Peyer's patch (tissue), 4 donors: ENCODE measurements around the gene RNF220. TPM values are rescaled to one million over a fixed set of nuclear protein-coding genes. Genes with fewer than 3 reads are reported as not detected.

Source experiments
- DNase-seq, 3 donors: peaks; one replicate each; pipeline ENCODE4 v3.0.0-alpha.2; 2017 to 2019
- H3K27ac ChIP-seq, 4 donors: fragments of 200-600 bp; sonication (generic); one replicate each; pipeline ENCODE4 v1.5.1; 2016 to 2019
- H3K27me3 ChIP-seq, 2 donors: fragments of 200-600 bp; sonication (generic); one replicate each; pipeline ENCODE4 v1.5.1; 2019
- H3K36me3 ChIP-seq, 3 donors: fragments of 200-600 bp; sonication (generic); one replicate each; pipeline ENCODE4 v1.5.1; 2016 to 2019
- H3K4me1 ChIP-seq, 4 donors: fragments of 200-600 bp; sonication (generic); one replicate each; pipeline ENCODE4 v1.5.1; 2016 to 2019
- H3K4me3 ChIP-seq, 4 donors: fragments of 200-600 bp; sonication (generic); 1 replicate in 3 of 4; 2 replicates in 1 of 4; pipeline ENCODE4 v1.5.1; 2016 to 2019; ENCODE audit warnings: mild to moderate bottlenecking in 1 of 4
- H3K9me3 ChIP-seq, 4 donors: fragments of 200-600 bp; sonication (generic); one replicate each; pipeline ENCODE4 v1.5.1; 2016 to 2019; ENCODE audit warnings: mild to moderate bottlenecking in 1 of 4
- CTCF ChIP-seq, 6 experiments: fragments of 450-650 bp in 4 of 6; fragments of 200-600 bp in 2 of 6; sonication (generic) in 1 of 6; IDR thresholded peaks; one replicate each; pipeline ENCODE4 v1.5.1; 2017 to 2019; ENCODE audit warnings: antibody characterized with exemption in 6 of 6, mild to moderate bottlenecking in 3 of 6, moderate library complexity in 1 of 6
- POLR2A ChIP-seq, 2 donors: fragments of 450-650 bp; IDR thresholded peaks; one replicate each; pipeline ENCODE4 v1.5.1; 2017; ENCODE audit warnings: antibody characterized with exemption in 2 of 2, mild to moderate bottlenecking in 2 of 2, moderate library complexity in 2 of 2
- total RNA-seq, 4 donors: library from RNA; depleted of rRNA; stranded (reverse); fragments of >200 nt; gene quantifications; one replicate each; pipeline ENCODE4 v1.1.0, GENCODE V29; 2016

Gene RNF220
- total RNA-seq, 4 donors from 2014 or later, result 107 to 152 (median 114) TPM

- DNase-seq, result peak in 1 of 3 donors; percentile 48
- TF ChIP-seq POLR2A (IDR thresholded peaks at IDR 0.05) (no peak), CTCF (IDR thresholded peaks at IDR 0.05) (no peak)
- Histone ChIP-seq H3K4me1 (no peaks in the 10 kb centered on the region), H3K9me3 (no peaks in the 10 kb centered on the region), H3K27me3 (no peaks in the 10 kb centered on the region), H3K4me3 (no peak overlapping the region), H3K36me3 (no peaks in the 10 kb centered on the region), H3K27ac (no peak overlapping the region)
Observed at GRCh38 chr1:44460107-44460882, 55.2 kb downstream of the RNF220 start.

GRCh38 chr1:44464361-44464760 is 59.3 kb downstream of the RNF220 start:
- TF ChIP-seq CTCF (IDR thresholded peaks at IDR 0.05), result no peak
- no peak for TF ChIP-seq POLR2A (IDR thresholded peaks at IDR 0.05)
- Histone ChIP-seq H3K36me3 (no peaks in the 10 kb centered on the region), H3K4me1 (no peaks in the 10 kb centered on the region), H3K27ac (no peak overlapping the region), H3K9me3 (no peaks in the 10 kb centered on the region), H3K27me3 (no peaks in the 10 kb centered on the region), H3K4me3 (no peak overlapping the region)
- no peak for DNase-seq

- Histone ChIP-seq H3K36me3 (no peaks in the 10 kb centered on the region), H3K4me3 (no peak overlapping the region), H3K27me3 (no peaks in the 10 kb centered on the region), H3K4me1 (no peaks in the 10 kb centered on the region), H3K9me3 (no peaks in the 10 kb centered on the region), H3K27ac (no peak overlapping the region)
- TF ChIP-seq POLR2A (IDR thresholded peaks at IDR 0.05) (no peak), CTCF (IDR thresholded peaks at IDR 0.05) (no peak)
- no peak for DNase-seq
Observed at GRCh38 chr1:44467566-44467965, 62.5 kb downstream of the RNF220 start.

- H3K4me1 ChIP-seq, result no peaks in the 10 kb centered on the region
- no peak overlapping the region for H3K27ac ChIP-seq
Observed at GRCh38 chr1:44471911-44472453, 66.9 kb downstream of the RNF220 start.

More at GRCh38 chr1:44471911-44472453, 66.9 kb downstream of the RNF220 start:
- no peak for DNase-seq
- TF ChIP-seq POLR2A (IDR thresholded peaks at IDR 0.05) (no peak), CTCF (IDR thresholded peaks at IDR 0.05) (no peak)
- Histone ChIP-seq H3K9me3 (no peaks in the 10 kb centered on the region), H3K36me3 (no peaks in the 10 kb centered on the region), H3K27me3 (no peaks in the 10 kb centered on the region), H3K4me3 (no peak overlapping the region)
